Measurements from ENCODE around the gene RAB11FIP3.
"Not testable (repeated sequence)": the region's sequence is repeated elsewhere in the genome, so short reads cannot be mapped to it uniquely, and the experiment has no call there.

Gene RAB11FIP3

GRCh38 chr16:391885-392335, 33.5 kb upstream of the RAB11FIP3 start:
- DNase-seq (ENCODE audit: low read depth): peak; percentile 66

- no peak for DNase-seq (ENCODE audit: low read depth)
Measured at GRCh38 chr16:392450-393030, 32.9 kb upstream of the RAB11FIP3 start.

- no peak for DNase-seq (ENCODE audit: low read depth)
Measured at GRCh38 chr16:396199-396598, 29.2 kb upstream of the RAB11FIP3 start.

- no peak for DNase-seq (ENCODE audit: low read depth)
Measured at GRCh38 chr16:396605-397004, 28.8 kb upstream of the RAB11FIP3 start.

- no peak for DNase-seq (ENCODE audit: low read depth)
Measured at GRCh38 chr16:397135-397661, 28.3 kb upstream of the RAB11FIP3 start, which contains the start of gene NME4. Gene NME4, plus strand, starts transcription at chr16:397199. Its CDS starts 24 bp downstream, at chr16:397223.

GRCh38 chr16:397736-398332, 27.6 kb upstream of the RAB11FIP3 start:
- DNase-seq (ENCODE audit: low read depth): no peak

GRCh38 chr16:398561-399339, 26.7 kb upstream of the RAB11FIP3 start:
- DNase-seq (ENCODE audit: low read depth): no peak

GRCh38 chr16:399340-400019, 26.0 kb upstream of the RAB11FIP3 start:
- no peak for DNase-seq (ENCODE audit: low read depth)

GRCh38 chr16:400061-400591, 25.3 kb upstream of the RAB11FIP3 start:
- DNase-seq (ENCODE audit: low read depth): no peak

- DNase-seq (ENCODE audit: low read depth): peak; percentile 100
Measured at GRCh38 chr16:401468-402348, 23.7 kb upstream of the RAB11FIP3 start, which contains the start of gene DECR2. Gene DECR2, plus strand, starts transcription at chr16:401885. Its CDS starts 79 bp downstream, at chr16:401964.

GRCh38 chr16:404971-405486, 20.4 kb upstream of the RAB11FIP3 start:
- DNase-seq (ENCODE audit: low read depth): no peak

GRCh38 chr16:405548-406506, 19.6 kb upstream of the RAB11FIP3 start:
- no peak for DNase-seq (ENCODE audit: low read depth)

- no peak for DNase-seq (ENCODE audit: low read depth)
Measured at GRCh38 chr16:407253-407652, 18.2 kb upstream of the RAB11FIP3 start.

GRCh38 chr16:410516-411178, 14.8 kb upstream of the RAB11FIP3 start:
- DNase-seq (ENCODE audit: low read depth): no peak

GRCh38 chr16:411576-412265, 13.7 kb upstream of the RAB11FIP3 start:
- no peak for DNase-seq (ENCODE audit: low read depth)

GRCh38 chr16:414395-415169, 10.9 kb upstream of the RAB11FIP3 start:
- no peak for DNase-seq (ENCODE audit: low read depth)

GRCh38 chr16:415170-415498, 10.3 kb upstream of the RAB11FIP3 start:
- DNase-seq (ENCODE audit: low read depth): not testable (repeated sequence)

GRCh38 chr16:422179-422578, 3.3 kb upstream of the RAB11FIP3 start:
- DNase-seq (ENCODE audit: low read depth): not testable (repeated sequence)

All from stimulated activated CD8-positive, alpha-beta memory T cell treated with anti-CD3 and anti-CD28 coated beads, Interleukin-15, amount 100 ng/mL, for 24 hours (primary cell).